Anterior cingulate cortex (tissue), 58 donors: ENCODE measurements around the gene TSPAN19.

ENCODE experiments used
- DNase-seq, 58 donors: peaks; one replicate each; lab custom pipeline; 2025; lab: John Stamatoyannopoulos, UW

Gene TSPAN19

DNA sequence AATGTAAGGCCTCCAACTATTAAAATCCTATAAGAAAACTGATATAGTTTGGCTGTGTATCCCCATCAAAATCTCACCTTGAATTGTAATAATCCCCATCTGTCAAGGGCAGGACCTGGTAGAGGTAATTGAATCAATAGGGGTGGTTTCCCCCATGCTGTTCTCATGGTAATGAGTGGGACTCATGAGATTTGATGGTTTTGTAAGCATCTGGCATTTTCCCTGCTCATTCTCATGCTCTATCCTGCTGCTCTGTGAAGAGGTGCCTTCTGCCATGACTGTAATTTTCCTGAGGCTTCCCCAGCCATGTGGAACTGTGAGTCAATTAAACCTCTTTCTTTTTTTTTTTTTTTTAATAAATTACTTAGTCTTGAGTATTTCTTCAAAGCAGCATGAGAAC, 31.9 kb downstream of the TSPAN19 start:
- no peak for DNase-seq

GRCh38 chr12:85002778-85003296, 33.2 kb downstream of the TSPAN19 start:
- no peak for DNase-seq

- no peak for DNase-seq
Observed at GRCh38 chr12:85000729-85001128, 35.3 kb downstream of the TSPAN19 start.

DNA sequence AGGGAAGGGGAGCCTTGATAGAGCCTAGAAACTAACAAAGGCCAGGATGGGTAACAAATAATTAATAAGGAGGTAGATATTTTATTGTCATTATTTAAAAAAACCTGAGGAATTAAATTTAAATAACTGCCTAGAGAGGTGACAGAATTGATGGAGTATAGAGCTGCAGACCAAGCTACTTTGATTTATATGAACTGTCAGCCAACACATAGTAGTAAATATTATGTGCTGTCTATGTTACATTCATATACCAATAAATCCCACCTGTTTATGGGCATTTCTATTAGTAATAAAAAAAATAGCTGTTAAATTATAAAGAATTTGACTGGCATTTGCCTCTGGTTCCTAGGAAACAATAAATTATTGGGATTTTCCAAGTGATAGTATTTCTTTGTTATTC, 37.7 kb downstream of the TSPAN19 start:
- DNase-seq: no peak

DNA sequence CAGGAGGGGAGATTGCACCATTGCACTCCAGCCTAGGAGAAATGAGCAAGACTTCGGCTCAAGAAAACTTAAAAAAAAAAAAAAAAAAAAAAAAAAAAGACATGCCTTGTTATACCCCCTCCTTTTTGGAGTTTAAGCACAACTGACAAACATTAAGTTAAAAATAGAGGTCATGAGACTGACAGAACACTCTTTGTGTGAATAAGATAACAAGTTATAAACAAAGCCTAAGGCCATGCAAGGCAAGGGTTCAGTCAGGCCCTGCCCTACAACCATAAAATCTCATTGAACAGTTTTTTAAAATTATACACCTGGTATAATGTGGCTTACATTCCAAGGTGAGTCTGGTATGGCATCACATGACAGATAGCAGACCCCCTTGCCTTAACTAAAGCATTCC, 39.3 kb downstream of the TSPAN19 start:
- DNase-seq: no peak

- no peak for DNase-seq
Observed at GRCh38 chr12:84995641-84996040, 40.4 kb downstream of the TSPAN19 start.

DNA sequence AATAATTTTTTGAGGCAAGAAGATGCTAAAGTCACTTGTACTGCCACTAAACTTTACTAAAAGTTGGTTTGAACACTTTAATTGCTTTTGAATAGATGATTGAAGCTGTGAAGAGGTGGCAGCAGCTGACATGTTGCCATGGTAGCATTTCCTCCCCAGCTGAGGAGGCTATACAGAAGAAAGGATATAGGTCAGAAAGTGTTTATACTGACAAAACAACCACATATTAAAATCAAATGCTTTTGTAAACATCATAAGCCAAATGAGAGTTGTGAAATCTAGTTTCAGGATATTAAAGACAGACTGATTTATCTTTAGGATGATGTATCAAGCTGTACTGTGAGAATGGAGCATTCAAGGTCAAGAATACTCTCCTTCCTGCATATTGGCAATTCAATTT, 41.7 kb downstream of the TSPAN19 start:
- DNase-seq: no peak

DNA sequence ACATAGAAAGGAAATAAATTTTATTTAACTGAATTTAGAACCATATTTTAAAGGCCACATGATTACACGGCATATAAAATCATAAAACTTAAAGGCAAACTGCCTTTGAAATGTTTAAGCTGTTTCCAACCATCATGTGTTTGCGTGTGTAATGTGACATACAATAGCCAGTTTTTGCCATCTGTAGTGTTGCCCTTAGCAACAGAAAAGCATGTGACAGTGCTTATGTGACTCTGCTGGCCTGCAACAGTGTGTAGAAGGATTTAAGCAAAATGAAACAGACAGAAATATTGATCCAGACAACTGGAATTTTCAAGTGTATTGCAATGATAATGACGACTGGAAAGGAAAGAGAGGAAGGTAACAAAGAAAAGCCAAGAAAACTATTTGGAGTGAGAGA, 49.5 kb downstream of the TSPAN19 start:
- peak in 6 of 58 donors; percentile 1 to 12 (median 2) for DNase-seq

GRCh38 chr12:84986117-84986516, 50.0 kb downstream of the TSPAN19 start:
- DNase-seq: no peak

DNA sequence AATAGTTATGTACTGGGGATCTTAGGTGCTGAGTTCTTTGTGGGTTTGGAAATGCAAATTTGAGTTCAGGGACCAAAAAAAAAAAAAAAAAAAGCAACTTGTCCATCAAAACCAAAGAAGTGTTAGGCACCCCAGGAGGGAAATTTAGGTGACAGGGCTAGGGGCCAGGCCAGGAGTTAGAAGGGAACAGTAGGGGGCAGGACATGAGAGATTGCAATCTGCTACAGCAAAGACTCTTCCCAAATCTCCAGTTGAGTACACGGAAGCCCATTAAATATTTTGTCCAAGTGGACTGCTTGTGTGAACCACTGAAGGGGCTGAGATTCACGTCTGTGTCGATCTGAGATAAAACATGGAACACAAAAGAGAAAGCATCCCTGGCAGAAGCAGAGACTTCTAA, 52.8 kb downstream of the TSPAN19 start:
- DNase-seq: no peak

GRCh38 chr12:84982888-84983287, 53.2 kb downstream of the TSPAN19 start:
- no peak for DNase-seq

DNA sequence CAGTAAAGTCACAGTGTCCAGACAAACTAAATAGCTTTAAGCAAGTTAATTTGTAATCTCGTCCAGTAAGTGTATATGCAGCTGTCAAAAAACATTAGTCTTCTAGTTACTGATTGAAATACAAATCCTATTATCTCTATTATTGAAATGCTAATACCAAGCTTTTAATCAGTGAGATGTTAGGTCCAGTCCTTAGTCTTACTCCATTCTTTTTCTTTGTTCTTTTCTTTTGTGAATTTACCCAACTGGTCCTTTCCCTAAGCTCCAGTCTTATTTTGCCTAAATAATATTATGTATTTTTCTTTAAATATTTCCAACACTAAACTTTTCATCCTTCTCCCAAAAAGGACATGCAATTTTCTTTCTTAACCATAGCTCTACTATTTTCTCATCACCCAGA, 57.2 kb downstream of the TSPAN19 start:
- no peak for DNase-seq

- DNase-seq: no peak
Observed at GRCh38 chr12:84976133-84976532, 59.9 kb downstream of the TSPAN19 start.

DNA sequence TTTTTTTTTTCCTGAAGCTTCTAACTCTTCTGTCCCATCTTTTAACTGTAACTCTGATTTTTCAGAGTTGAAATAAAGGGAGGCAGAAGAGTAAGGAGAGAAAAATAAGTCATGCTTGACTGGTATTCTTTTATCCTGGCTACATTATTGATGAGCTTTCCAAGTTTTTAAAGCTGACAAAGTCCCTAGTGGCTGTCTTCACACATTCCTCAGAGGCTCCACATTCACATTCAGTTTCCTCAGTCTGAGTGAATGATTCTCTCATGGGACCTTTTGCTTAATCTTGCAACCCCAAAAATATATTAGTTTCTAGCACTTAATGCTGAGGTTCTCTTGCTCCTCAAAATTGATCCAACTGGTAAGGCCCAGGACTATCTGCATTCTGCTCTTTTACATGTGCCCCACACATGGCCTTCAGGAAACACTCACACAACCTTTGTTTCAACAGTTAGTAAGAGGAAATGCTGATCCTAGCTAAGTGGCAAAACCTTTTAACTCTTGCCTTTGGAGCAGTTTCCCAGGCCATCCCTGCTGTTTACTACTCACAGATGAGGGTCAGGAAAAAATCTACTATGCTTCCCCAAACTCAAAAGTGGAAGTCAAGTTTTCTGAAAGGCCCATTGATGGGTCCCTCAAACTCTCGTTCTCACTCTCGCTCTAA, 61.8 kb downstream of the TSPAN19 start:
- no peak for DNase-seq

- no peak for DNase-seq
Observed at GRCh38 chr12:84973026-84973425, 63.1 kb downstream of the TSPAN19 start.

DNA sequence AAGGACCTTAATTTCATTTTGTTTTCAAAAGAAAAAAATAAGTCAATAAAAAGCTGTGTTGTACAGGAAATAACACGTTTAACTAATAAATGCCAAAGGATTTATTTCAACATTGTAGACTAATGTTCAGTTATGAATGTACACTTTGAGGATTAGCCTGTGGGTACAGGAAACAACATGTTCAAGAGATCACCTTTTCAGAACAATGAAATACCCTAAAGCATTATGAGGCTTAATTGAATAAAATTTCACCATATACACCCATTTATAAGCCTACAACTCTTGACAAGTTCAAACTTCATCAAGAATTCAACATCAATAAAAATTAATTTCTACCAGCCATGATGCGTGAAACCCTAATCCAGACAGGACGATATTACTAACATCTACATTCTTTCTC, 66.9 kb downstream of the TSPAN19 start:
- no peak for DNase-seq
